ENCODE results near the gene KIN.
"Not testable (repeated sequence)": the region's sequence is repeated elsewhere in the genome, so short reads cannot be mapped to it uniquely, and the experiment has no call there.

Gene KIN

DNA sequence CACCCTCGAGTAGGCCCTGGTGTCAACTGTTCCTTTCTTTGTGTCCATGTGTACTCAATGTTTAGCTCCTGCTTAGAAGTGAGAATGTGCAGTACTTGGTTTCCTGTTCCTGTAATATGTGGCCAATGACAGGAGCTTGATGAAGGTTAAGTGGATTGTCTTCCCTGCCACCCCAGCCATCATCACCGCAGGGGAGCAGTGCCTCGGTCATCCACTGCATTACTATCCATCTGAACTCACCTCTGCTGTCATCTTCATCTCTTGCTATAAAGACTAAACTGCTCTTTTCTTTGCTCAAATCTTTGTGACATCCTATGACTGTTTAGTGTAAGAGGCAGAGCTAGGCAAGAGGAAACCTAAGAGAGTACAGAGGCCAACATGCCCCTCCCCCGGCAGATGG, 69.1 kb downstream of the KIN start:
- TF ChIP-seq, protein P1, sequence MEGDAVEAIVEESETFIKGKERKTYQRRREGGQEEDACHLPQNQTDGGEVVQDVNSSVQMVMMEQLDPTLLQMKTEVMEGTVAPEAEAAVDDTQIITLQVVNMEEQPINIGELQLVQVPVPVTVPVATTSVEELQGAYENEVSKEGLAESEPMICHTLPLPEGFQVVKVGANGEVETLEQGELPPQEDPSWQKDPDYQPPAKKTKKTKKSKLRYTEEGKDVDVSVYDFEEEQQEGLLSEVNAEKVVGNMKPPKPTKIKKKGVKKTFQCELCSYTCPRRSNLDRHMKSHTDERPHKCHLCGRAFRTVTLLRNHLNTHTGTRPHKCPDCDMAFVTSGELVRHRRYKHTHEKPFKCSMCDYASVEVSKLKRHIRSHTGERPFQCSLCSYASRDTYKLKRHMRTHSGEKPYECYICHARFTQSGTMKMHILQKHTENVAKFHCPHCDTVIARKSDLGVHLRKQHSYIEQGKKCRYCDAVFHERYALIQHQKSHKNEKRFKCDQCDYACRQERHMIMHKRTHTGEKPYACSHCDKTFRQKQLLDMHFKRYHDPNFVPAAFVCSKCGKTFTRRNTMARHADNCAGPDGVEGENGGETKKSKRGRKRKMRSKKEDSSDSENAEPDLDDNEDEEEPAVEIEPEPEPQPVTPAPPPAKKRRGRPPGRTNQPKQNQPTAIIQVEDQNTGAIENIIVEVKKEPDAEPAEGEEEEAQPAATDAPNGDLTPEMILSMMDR (IDR thresholded peaks at IDR 0.05; ENCODE audit: control insufficient read depth, insufficient read depth, low read depth, low read length, missing control alignments): no peak
- H3K4me3 ChIP-seq (ENCODE audit: control insufficient read depth, low read depth, low read length): no peak overlapping the region
- DNase-seq (ENCODE audit: low read depth): no peak

GRCh38 chr10:7717767-7718166, 70.0 kb downstream of the KIN start:
- H3K4me3 ChIP-seq (ENCODE audit: control insufficient read depth, low read depth, low read length): no peak overlapping the region
- DNase-seq (ENCODE audit: low read depth): no peak
- TF ChIP-seq, protein P1 (IDR thresholded peaks at IDR 0.05; ENCODE audit: control insufficient read depth, insufficient read depth, low read depth, low read length, missing control alignments): no peak

DNA sequence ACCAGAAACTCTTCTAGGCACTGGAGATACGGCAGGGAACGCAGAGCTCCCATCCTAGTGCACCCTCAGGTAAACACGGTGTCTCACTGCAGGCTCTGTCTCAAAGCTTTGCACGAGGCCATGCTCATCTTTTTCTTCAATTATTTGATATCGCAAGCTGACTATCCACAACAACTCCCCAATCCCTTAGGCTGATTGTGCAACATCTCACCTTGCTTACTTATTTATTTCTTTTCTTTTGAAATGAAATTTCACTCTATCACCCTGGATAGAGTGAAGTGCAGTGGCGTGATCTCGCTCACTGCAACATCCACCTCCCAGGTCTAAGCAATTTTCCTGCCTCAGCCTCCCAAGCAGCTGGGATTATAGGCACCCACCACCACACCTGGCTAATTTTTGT, 72.3 kb downstream of the KIN start:
- TF ChIP-seq, protein P1 (IDR thresholded peaks at IDR 0.05; ENCODE audit: control insufficient read depth, insufficient read depth, low read depth, low read length, missing control alignments): no peak
- no peak for DNase-seq (ENCODE audit: low read depth)
- no peak overlapping the region for H3K4me3 ChIP-seq (ENCODE audit: control insufficient read depth, low read depth, low read length)

GRCh38 chr10:7711075-7711474, 76.7 kb downstream of the KIN start:
- DNase-seq (ENCODE audit: low read depth); H3K4me3 ChIP-seq (ENCODE audit: control insufficient read depth, low read depth, low read length): not testable (repeated sequence)

GRCh38 chr10:7710446-7710845, 77.3 kb downstream of the KIN start:
- TF ChIP-seq, protein P1 (IDR thresholded peaks at IDR 0.05; ENCODE audit: control insufficient read depth, insufficient read depth, low read depth, low read length, missing control alignments): no peak
- DNase-seq (ENCODE audit: low read depth): no peak
- H3K4me3 ChIP-seq (ENCODE audit: control insufficient read depth, low read depth, low read length): no peak overlapping the region

GRCh38 chr10:7708832-7709231, 79.0 kb downstream of the KIN start:
- no peak for DNase-seq (ENCODE audit: low read depth)
- TF ChIP-seq, protein P1 (IDR thresholded peaks at IDR 0.05; ENCODE audit: control insufficient read depth, insufficient read depth, low read depth, low read length, missing control alignments): no peak
- no peak overlapping the region for H3K4me3 ChIP-seq (ENCODE audit: control insufficient read depth, low read depth, low read length)

- H3K4me3 ChIP-seq (ENCODE audit: control insufficient read depth, low read depth, low read length): no peak overlapping the region
- TF ChIP-seq, protein P1 (IDR thresholded peaks at IDR 0.05; ENCODE audit: control insufficient read depth, insufficient read depth, low read depth, low read length, missing control alignments): no peak
- DNase-seq (ENCODE audit: low read depth): no peak
These were observed 79.8 kb downstream of the KIN start for GRCh38 chr10:7707858-7708622.
